ENCODE measurements around the gene LGR4. TPM values are rescaled to one million over a fixed set of nuclear protein-coding genes. Genes with fewer than 3 reads are reported as not detected.

Gene LGR4
- total RNA-seq, 1 donor from 2014 or later = 51.5 TPM

GRCh38 chr11:27380771-27381170 is 91.8 kb downstream of the LGR4 start:
- H3K4me1 Mint-ChIP-seq = no peaks in the 10 kb centered on the region
- no peak overlapping the region for H3K27ac Mint-ChIP-seq (ENCODE audit: unreplicated experiment)
- peaks cover 17% of the 10 kb centered on the region for H3K36me3 Mint-ChIP-seq (ENCODE audit: low read depth)
- TF ChIP-seq, protein P1, sequence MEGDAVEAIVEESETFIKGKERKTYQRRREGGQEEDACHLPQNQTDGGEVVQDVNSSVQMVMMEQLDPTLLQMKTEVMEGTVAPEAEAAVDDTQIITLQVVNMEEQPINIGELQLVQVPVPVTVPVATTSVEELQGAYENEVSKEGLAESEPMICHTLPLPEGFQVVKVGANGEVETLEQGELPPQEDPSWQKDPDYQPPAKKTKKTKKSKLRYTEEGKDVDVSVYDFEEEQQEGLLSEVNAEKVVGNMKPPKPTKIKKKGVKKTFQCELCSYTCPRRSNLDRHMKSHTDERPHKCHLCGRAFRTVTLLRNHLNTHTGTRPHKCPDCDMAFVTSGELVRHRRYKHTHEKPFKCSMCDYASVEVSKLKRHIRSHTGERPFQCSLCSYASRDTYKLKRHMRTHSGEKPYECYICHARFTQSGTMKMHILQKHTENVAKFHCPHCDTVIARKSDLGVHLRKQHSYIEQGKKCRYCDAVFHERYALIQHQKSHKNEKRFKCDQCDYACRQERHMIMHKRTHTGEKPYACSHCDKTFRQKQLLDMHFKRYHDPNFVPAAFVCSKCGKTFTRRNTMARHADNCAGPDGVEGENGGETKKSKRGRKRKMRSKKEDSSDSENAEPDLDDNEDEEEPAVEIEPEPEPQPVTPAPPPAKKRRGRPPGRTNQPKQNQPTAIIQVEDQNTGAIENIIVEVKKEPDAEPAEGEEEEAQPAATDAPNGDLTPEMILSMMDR (conservative IDR thresholded peaks at IDR 0.05) = no peak
- DNase-seq (ENCODE audit: low read depth, low spot score) = no peak
- H3K27me3 Mint-ChIP-seq (ENCODE audit: low read depth) = no peaks in the 10 kb centered on the region
- H3K9me3 Mint-ChIP-seq = no peaks in the 10 kb centered on the region
- H3K4me3 Mint-ChIP-seq = no peak overlapping the region

DNA sequence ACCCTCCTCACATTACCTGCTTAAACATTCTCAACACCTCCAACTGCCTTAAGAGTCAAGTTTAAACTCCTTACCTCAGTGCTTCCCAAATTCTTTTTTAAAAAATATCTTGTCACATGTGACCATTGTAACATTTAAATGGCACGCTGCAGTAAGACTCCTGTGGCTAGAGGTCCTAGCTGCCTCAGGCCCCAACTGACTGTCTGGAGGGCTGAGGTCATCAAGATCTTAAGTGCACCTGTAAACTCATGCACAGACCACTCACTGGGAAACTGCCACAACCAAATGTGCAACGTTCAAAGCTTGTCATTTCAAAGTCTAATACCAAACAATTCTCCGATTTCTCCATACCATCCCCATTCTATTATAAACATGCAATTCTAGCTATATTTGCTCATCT is 93.1 kb downstream of the LGR4 start:
- TF ChIP-seq, protein P1 (conservative IDR thresholded peaks at IDR 0.05) = no peak
- no peaks in the 10 kb centered on the region for H3K4me1 Mint-ChIP-seq
- H3K4me3 Mint-ChIP-seq = no peak overlapping the region
- H3K27ac Mint-ChIP-seq (ENCODE audit: unreplicated experiment) = no peak overlapping the region
- DNase-seq (ENCODE audit: low read depth, low spot score) = no peak
- no peaks in the 10 kb centered on the region for H3K27me3 Mint-ChIP-seq (ENCODE audit: low read depth)
- H3K36me3 Mint-ChIP-seq (ENCODE audit: low read depth) = peaks cover 14% of the 10 kb centered on the region
- no peaks in the 10 kb centered on the region for H3K9me3 Mint-ChIP-seq

GRCh38 chr11:27375370-27375769 is 97.2 kb downstream of the LGR4 start:
- no peak for DNase-seq (ENCODE audit: low read depth, low spot score)
- H3K36me3 Mint-ChIP-seq (ENCODE audit: low read depth) = peaks cover 3% of the 10 kb centered on the region
- H3K4me3 Mint-ChIP-seq = no peak overlapping the region
- no peaks in the 10 kb centered on the region for H3K27me3 Mint-ChIP-seq (ENCODE audit: low read depth)
- no peaks in the 10 kb centered on the region for H3K9me3 Mint-ChIP-seq
- TF ChIP-seq, protein P1 (conservative IDR thresholded peaks at IDR 0.05) = no peak
- H3K4me1 Mint-ChIP-seq = no peaks in the 10 kb centered on the region
- H3K27ac Mint-ChIP-seq (ENCODE audit: unreplicated experiment) = no peak overlapping the region

GRCh38 chr11:27373856-27374602 is 98.6 kb downstream of the LGR4 start:
- no peak overlapping the region for H3K27ac Mint-ChIP-seq (ENCODE audit: unreplicated experiment)
- no peaks in the 10 kb centered on the region for H3K36me3 Mint-ChIP-seq (ENCODE audit: low read depth)
- no peak overlapping the region for H3K4me3 Mint-ChIP-seq

GRCh38 chr11:27373392-27373791 is 99.2 kb downstream of the LGR4 start:
- Mint-ChIP-seq H3K9me3 (no peaks in the 10 kb centered on the region), H3K4me1 (no peaks in the 10 kb centered on the region), H3K4me3 (no peak overlapping the region), H3K27ac (ENCODE audit: unreplicated experiment) (no peak overlapping the region), H3K36me3 (ENCODE audit: low read depth) (no peaks in the 10 kb centered on the region), H3K27me3 (ENCODE audit: low read depth) (no peaks in the 10 kb centered on the region)
- DNase-seq (ENCODE audit: low read depth, low spot score) = no peak
- TF ChIP-seq, protein P1 (conservative IDR thresholded peaks at IDR 0.05) = no peak

More at GRCh38 chr11:27373856-27374602, 98.6 kb downstream of the LGR4 start:
- Mint-ChIP-seq H3K9me3 (no peaks in the 10 kb centered on the region), H3K4me1 (no peaks in the 10 kb centered on the region), H3K27me3 (ENCODE audit: low read depth) (no peaks in the 10 kb centered on the region)
- TF ChIP-seq, protein P1 (conservative IDR thresholded peaks at IDR 0.05) = no peak
- DNase-seq (ENCODE audit: low read depth, low spot score) = no peak
